MG63 (cell line): ENCODE measurements around the gene DIP2A. TPM values are rescaled to one million over a fixed set of nuclear protein-coding genes. Genes with fewer than 3 reads are reported as not detected.
"Not testable (repeated sequence)": the region's sequence is repeated elsewhere in the genome, so short reads cannot be mapped to it uniquely, and the experiment has no call there.

Experiments used
- DNase-seq: peaks from one replicate; pipeline ENCODE4 v3.0.0-alpha.2; 2020
- H3K27me3 ChIP-seq: fragments of 250-450 bp; sonication (Bioruptor Pico); 2 replicates; pipeline ENCODE4 v1.5.1; 2020; ENCODE audit warnings: mild to moderate bottlenecking, moderate library complexity
- H3K36me3 ChIP-seq: fragments of 250-450 bp; sonication (Bioruptor Pico); 2 replicates; pipeline ENCODE4 v1.5.1; 2020; ENCODE audit warnings: mild to moderate bottlenecking, moderate library complexity
- H3K4me3 ChIP-seq: fragments of 250-450 bp; sonication (Bioruptor Pico); 2 replicates; pipeline ENCODE4 v1.5.1; 2020; ENCODE audit warnings: mild to moderate bottlenecking, moderate library complexity
- H3K9me3 ChIP-seq: fragments of 250-450 bp; sonication (Bioruptor Pico); 2 replicates; pipeline ENCODE4 v1.5.1; 2020; ENCODE audit warnings: mild to moderate bottlenecking, moderate library complexity
- total RNA-seq: library from RNA; depleted of rRNA; stranded (reverse); fragments of >200 nt; shearing (Covaris generic); gene quantifications from 2 replicates; pipeline ENCODE4 v1.2.3, GENCODE V29; 2014; ENCODE audit warnings: low replicate concordance

Gene DIP2A
- total RNA-seq, 1 experiment from 2014 or later: 15.9 TPM

DNA sequence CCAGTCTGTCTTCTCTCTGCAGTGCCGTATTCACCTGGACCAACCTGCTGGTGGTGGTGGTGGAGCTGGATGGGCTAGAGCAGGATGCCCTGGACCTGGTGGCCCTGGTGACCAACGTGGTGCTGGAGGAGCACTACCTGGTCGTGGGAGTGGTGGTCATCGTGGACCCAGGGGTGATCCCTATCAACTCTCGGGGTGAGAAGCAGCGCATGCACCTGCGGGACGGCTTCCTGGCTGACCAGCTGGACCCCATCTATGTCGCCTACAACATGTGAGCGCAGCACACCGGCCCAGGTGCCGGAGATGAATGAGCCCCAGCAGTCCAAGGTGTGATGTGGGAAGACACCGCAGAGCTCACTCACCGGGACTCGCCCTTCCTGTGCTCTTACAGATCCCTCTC lies 108.7 kb downstream of the DIP2A start:
- DNase-seq: no peak
- Histone ChIP-seq H3K36me3 (peaks cover 76% of the 10 kb centered on the region), H3K4me3 (no peak overlapping the region), H3K9me3 (peaks cover 8% of the 10 kb centered on the region), H3K27me3 (no peaks in the 10 kb centered on the region)

DNA sequence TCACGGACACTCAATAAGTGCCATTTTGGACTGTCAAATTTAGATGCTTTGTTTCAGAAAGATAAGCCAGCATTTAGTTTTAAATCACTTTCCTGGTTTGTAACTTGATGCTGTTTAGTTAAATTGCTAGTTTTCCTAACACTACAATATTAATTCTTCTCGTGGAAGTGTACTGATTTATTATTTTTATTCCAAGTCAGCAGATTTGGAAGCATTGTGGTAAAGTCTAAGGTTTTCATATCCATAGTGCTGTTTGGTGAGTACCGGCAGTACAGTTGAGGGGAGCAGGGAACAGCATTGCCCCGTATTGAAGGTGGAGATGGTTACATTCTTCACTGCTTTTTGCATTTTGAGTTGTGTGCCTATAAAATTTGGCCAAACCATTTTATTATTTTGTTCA lies 109.9 kb downstream of the DIP2A start:
- no peaks in the 10 kb centered on the region for H3K27me3 ChIP-seq
- H3K36me3 ChIP-seq: peaks cover 79% of the 10 kb centered on the region
- no peak for DNase-seq
- peaks cover 13% of the 10 kb centered on the region for H3K9me3 ChIP-seq
- H3K4me3 ChIP-seq: no peak overlapping the region

GRCh38 chr21:46569081-46569480 lies 110.4 kb downstream of the DIP2A start:
- peaks cover 17% of the 10 kb centered on the region for H3K9me3 ChIP-seq
- no peak overlapping the region for H3K4me3 ChIP-seq
- no peak for DNase-seq
- H3K36me3 ChIP-seq: peaks cover 74% of the 10 kb centered on the region
- H3K27me3 ChIP-seq: no peaks in the 10 kb centered on the region

DNA sequence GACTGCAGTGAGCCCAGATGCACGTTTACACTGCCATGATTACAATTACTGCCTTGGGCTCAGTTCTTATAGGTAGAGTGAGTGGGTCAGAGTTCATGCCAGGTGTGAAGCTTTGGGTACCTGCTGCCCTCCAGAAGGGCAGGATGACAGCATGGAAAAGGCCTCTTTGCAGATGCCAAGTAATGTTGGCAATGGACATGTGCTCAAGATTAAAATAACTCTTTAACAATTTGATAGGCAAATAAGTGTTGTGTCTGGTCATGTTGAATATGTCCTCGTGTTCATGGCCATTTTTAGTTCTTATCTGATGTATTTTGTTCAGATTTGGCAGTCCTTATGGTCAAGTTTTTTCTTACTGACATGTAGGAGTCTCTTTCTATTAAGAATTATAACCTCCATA lies 111.4 kb downstream of the DIP2A start:
- Histone ChIP-seq H3K36me3 (peaks cover 70% of the 10 kb centered on the region), H3K27me3 (no peaks in the 10 kb centered on the region), H3K4me3 (no peak overlapping the region), H3K9me3 (peaks cover 26% of the 10 kb centered on the region)
- DNase-seq: no peak

- peaks cover 26% of the 10 kb centered on the region for H3K9me3 ChIP-seq
- peaks cover 65% of the 10 kb centered on the region for H3K36me3 ChIP-seq
- no peak for DNase-seq
- H3K27me3 ChIP-seq: no peaks in the 10 kb centered on the region
- H3K4me3 ChIP-seq: no peak overlapping the region
These were observed 111.9 kb downstream of the DIP2A start for GRCh38 chr21:46570631-46571030.

GRCh38 chr21:46572850-46573249 lies 114.2 kb downstream of the DIP2A start:
- no peaks in the 10 kb centered on the region for H3K27me3 ChIP-seq
- no peak overlapping the region for H3K4me3 ChIP-seq
- DNase-seq: no peak
- H3K36me3 ChIP-seq: peaks cover 45% of the 10 kb centered on the region
- peaks cover 29% of the 10 kb centered on the region for H3K9me3 ChIP-seq

- H3K4me3 ChIP-seq, DNase-seq, H3K27me3 ChIP-seq: not testable (repeated sequence)
- Histone ChIP-seq H3K9me3 (peaks cover 60% of the 10 kb centered on the region), H3K36me3 (peaks cover 37% of the 10 kb centered on the region)
These were observed 119.1 kb downstream of the DIP2A start for GRCh38 chr21:46577786-46578185.

GRCh38 chr21:46579394-46579793 lies 120.7 kb downstream of the DIP2A start:
- Histone ChIP-seq H3K36me3 (peaks cover 39% of the 10 kb centered on the region), H3K9me3 (peaks cover 61% of the 10 kb centered on the region)
- not testable (repeated sequence) for H3K4me3 ChIP-seq, H3K27me3 ChIP-seq, DNase-seq

DNA sequence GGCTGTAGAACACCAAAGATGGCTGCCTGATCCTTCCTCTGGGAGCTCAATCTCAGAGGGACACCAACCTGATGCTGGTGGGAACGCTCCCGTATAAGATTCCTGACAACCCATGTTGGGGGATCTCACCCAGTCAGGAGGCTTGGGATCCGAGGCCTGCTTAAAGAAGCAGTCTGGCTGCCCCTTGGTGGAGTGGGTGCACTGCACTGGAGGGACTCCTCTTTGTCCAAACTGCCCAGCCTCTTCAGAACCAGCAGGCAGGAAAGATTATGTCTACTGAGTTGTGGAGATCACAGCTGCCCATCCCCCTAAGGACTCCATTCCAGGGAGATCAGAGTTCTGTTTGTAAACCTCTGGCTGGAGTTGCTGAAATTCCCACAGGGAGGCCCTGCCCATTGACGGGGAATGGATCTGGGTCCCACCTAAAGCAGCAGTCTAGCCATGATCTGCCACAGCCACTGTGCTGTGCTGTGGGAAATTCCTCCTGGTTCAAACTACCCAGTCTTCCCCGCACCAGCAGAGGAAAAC lies 123.2 kb downstream of the DIP2A start:
- H3K4me3 ChIP-seq: no peak overlapping the region
- H3K9me3 ChIP-seq: peaks cover 77% of the 10 kb centered on the region
- DNase-seq: no peak
- H3K36me3 ChIP-seq: peaks cover 39% of the 10 kb centered on the region
- no peaks in the 10 kb centered on the region for H3K27me3 ChIP-seq

DNA sequence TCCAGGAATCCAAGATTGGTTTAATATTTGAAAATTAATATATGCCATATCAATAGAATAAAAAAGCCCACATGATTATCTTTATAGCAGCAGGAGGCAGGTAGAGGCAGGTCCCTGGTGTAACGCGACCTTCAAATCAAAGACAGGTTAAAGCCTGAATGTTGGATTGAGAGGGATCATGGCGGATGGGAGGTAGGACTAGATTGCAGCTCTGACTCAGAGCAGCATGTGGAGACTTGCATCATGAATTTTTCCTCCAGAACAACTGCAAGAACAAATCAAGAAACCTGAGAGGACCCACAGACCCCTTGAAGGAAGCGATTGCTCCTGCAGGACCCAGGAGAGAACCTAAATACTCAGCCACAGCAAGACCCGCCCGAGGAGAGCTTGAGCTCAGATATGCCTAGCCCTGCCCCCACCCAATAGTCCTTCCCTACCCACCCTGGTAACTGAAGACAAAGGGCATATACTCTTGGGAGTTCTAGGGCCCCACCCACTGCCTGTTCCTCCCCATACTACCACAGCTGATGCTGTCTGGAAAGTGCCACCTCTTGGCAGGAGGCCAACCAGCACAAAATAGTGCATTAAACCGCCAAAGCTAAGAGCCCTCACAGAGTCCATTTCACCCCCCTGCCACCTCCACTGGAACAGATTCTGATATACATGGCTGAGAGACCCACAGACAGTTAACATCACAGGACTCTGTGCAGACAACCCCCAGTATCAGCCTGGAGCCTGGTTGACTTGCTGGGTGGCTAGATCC lies 126.7 kb downstream of the DIP2A start:
- DNase-seq: no peak
- Histone ChIP-seq H3K4me3 (no peak overlapping the region), H3K36me3 (peaks cover 32% of the 10 kb centered on the region), H3K27me3 (no peaks in the 10 kb centered on the region), H3K9me3 (peaks cover 87% of the 10 kb centered on the region)

GRCh38 chr21:46594276-46594675 lies 135.6 kb downstream of the DIP2A start:
- Histone ChIP-seq H3K4me3 (no peak overlapping the region), H3K27me3 (no peaks in the 10 kb centered on the region), H3K36me3 (no peaks in the 10 kb centered on the region), H3K9me3 (peaks cover 40% of the 10 kb centered on the region)
- DNase-seq: no peak

- Histone ChIP-seq H3K27me3 (no peaks in the 10 kb centered on the region), H3K36me3 (no peaks in the 10 kb centered on the region), H3K4me3 (no peak overlapping the region), H3K9me3 (peaks cover 24% of the 10 kb centered on the region)
- DNase-seq: no peak
These were observed 137.5 kb downstream of the DIP2A start for GRCh38 chr21:46596201-46596600.

DNA sequence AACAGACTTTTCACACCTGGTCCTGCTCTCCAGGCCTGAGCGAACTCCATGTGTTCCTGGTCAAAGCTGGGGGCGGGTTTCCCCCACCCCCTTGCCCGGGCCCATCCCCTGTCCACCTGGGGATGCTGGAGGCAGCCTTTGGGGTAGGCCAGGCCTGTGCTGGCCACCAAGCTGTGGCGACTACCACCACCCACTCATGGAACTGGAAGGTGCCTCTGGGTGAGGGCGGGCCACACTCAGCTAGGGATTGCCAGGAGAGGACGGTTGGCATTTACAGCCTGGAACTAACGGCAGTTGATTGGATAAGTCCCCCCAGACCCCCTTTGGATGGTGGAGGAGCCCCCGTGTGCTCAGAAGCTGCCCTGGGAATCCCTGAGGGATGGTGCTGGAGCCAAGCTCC lies 138.3 kb downstream of the DIP2A start:
- H3K27me3 ChIP-seq: no peaks in the 10 kb centered on the region
- peaks cover 16% of the 10 kb centered on the region for H3K9me3 ChIP-seq
- no peak for DNase-seq
- no peak overlapping the region for H3K4me3 ChIP-seq
- no peaks in the 10 kb centered on the region for H3K36me3 ChIP-seq

DNA sequence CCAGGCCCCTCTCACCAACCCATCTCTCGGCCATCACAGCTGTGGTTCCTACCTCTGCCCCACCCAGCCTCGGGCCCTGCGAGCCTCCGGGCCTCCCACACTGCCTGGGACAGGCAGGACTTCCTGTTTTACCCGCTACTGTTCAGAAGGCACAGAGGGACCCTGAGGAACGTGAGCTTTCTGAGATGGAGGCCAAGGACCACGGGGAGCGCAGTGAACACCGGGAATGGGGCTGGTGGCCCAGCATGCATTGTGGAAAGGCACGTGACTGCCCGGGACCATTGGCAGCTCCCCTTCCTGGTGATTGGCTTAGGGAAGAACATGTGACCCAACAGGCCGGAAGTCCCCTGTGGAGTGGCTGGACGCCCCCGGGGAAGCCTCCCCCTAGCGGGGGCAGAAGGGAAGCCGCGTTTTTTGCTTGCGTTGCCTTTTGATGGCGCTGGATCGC lies 139.2 kb downstream of the DIP2A start:
- no peak overlapping the region for H3K4me3 ChIP-seq
- peaks cover 8% of the 10 kb centered on the region for H3K9me3 ChIP-seq
- no peaks in the 10 kb centered on the region for H3K36me3 ChIP-seq
- no peaks in the 10 kb centered on the region for H3K27me3 ChIP-seq
- no peak for DNase-seq

- Histone ChIP-seq H3K4me3 (no peak overlapping the region), H3K36me3 (no peaks in the 10 kb centered on the region), H3K9me3 (peaks cover under 1% of the 10 kb centered on the region; the same call in 1 of the 2 replicates), H3K27me3 (no peaks in the 10 kb centered on the region)
- no peak for DNase-seq
These were observed 140.2 kb downstream of the DIP2A start for GRCh38 chr21:46598581-46599572.

- H3K4me3 ChIP-seq: no peak overlapping the region
- no peak for DNase-seq
- no peaks in the 10 kb centered on the region for H3K36me3 ChIP-seq
- H3K27me3 ChIP-seq: no peaks in the 10 kb centered on the region
- no peaks in the 10 kb centered on the region for H3K9me3 ChIP-seq
These were observed 141.6 kb downstream of the DIP2A start for GRCh38 chr21:46600305-46600704.

DNA sequence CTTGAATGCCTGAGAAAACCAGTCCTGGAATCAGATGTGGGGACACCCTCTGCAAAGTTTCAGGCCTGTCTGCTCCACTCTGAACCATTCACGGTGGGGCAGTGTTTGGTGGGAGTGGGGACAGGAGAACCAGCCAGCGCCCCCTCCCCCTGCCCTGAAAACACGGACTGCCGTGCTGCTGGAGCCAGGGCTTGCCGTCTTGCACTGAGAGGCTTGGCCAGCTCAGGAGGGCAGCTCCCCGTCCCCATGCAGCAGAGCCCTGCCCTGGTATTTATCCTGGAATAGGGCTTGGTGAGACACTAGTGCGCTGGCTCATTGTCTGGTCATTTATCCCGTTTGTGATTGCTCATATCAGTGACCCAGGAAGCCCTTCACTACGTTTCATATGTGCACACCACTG lies 142.3 kb downstream of the DIP2A start:
- H3K9me3 ChIP-seq: no peaks in the 10 kb centered on the region
- DNase-seq: no peak
- H3K27me3 ChIP-seq: no peaks in the 10 kb centered on the region
- no peak overlapping the region for H3K4me3 ChIP-seq
- no peaks in the 10 kb centered on the region for H3K36me3 ChIP-seq
